ENCODE measurements around the gene ADGRF1.

Gene ADGRF1

DNA sequence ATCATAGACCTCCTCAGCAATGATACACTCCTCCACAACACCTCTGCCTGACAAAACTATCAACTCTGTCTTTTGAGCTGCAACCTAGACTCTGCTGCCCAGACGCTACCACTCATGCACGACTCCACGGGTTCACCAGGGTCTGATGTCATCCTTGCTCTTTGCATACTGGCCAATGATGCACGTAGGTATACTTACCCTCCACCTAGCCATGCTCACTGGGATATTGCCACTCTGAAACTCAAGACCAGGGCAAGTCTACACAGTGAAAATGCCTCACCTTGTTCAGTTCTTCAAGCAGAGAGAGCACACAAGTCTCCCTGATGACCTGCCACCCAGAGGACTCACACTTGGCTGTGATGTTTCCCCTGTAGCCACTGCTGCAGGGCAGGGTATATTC lies 27.7 kb downstream of the ADGRF1 start:
- H3K27ac ChIP-seq (ENCODE audit: low read depth, low read length), result no peak overlapping the region
- H3K9me3 ChIP-seq (ENCODE audit: low read length), result no peaks in the 10 kb centered on the region
- no peaks in the 10 kb centered on the region for H3K36me3 ChIP-seq (ENCODE audit: insufficient read depth, low read length)
- no peaks in the 10 kb centered on the region for H3K4me1 ChIP-seq (ENCODE audit: insufficient read depth, low read length)
- no peak overlapping the region for H3K4me3 ChIP-seq (ENCODE audit: low read depth in 1 of 2, low read length in 2 of 2)
- H3K9ac ChIP-seq (ENCODE audit: low read length), result no peak overlapping the region
- no peaks in the 10 kb centered on the region for H3K27me3 ChIP-seq (ENCODE audit: control insufficient read depth in 1 of 2, insufficient read depth in 2 of 2, low read length in 2 of 2)

DNA sequence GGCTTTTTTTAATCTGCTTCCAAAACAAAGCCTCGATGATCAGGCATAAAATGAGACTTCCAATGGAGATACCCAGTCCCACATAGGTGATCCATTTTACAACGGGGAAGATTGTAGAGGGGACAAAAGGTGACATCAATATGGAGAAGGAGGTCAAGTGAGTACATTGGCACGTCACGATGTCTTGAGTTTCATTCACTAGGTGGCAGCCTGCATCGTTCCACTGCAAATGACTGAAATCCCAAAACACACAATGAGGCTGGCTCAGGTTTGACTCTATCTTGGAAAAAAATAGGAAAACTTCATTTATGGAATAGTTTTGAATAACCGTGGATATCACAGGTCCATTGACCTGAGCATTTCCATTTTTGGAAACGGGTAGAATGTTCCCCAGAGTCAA lies 32.5 kb downstream of the ADGRF1 start:
- no peaks in the 10 kb centered on the region for H3K27me3 ChIP-seq (ENCODE audit: control insufficient read depth in 1 of 2, insufficient read depth in 2 of 2, low read length in 2 of 2)

GRCh38 chr6:47008397-47008763 lies 33.8 kb downstream of the ADGRF1 start:
- no peaks in the 10 kb centered on the region for H3K9me3 ChIP-seq (ENCODE audit: low read length)

More for the DNA sequence above, 32.5 kb downstream of the ADGRF1 start:
- H3K4me1 ChIP-seq (ENCODE audit: insufficient read depth, low read length), result no peaks in the 10 kb centered on the region
- H3K9me3 ChIP-seq (ENCODE audit: low read length), result no peaks in the 10 kb centered on the region
- H3K4me3 ChIP-seq (ENCODE audit: low read depth in 1 of 2, low read length in 2 of 2), result no peak overlapping the region
- H3K27ac ChIP-seq (ENCODE audit: low read depth, low read length), result no peak overlapping the region
- H3K36me3 ChIP-seq (ENCODE audit: insufficient read depth, low read length), result no peaks in the 10 kb centered on the region
- H3K9ac ChIP-seq (ENCODE audit: low read length), result no peak overlapping the region

DNA sequence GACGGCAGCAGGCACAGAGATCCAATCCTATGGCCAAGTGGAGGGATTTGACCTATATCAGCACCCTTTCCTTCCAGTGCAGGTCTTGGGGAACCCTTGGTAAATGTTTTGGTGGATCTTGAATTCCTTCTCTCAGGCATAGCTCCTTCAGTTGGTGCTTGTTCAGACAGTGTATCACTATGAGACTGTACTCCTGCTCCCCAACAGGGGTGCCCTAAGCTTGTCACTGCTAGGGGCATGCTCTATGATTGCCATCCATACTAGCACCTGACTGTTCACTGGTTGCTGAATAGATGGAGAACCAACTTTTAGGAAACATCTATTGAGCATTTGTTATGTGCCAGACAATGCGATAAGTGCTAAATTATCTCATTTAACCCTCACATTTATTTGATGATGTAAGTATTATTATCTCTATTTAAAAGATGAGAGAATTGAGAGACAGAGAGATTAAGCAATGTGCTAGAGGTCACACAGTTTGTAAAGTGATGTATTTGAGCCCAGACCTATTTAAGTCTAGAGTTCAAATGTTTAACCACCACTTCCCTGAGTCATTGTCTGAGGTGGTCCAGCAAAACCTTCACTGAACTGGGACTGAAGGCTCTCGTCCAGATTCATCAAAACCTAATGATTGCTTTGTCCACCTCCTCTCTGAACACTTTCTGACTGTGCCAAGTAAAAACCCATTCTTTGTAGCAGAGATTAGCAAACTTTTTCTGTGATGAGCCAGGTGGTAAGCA lies 34.3 kb downstream of the ADGRF1 start:
- Histone ChIP-seq H3K9me3 (ENCODE audit: low read length) (no peaks in the 10 kb centered on the region), H3K9ac (ENCODE audit: low read length) (no peak overlapping the region), H3K27ac (ENCODE audit: low read depth, low read length) (no peak overlapping the region), H3K27me3 (ENCODE audit: control insufficient read depth in 1 of 2, insufficient read depth in 2 of 2, low read length in 2 of 2) (no peaks in the 10 kb centered on the region), H3K36me3 (ENCODE audit: insufficient read depth, low read length) (no peaks in the 10 kb centered on the region), H3K4me3 (ENCODE audit: low read depth in 1 of 2, low read length in 2 of 2) (no peak overlapping the region), H3K4me1 (ENCODE audit: insufficient read depth, low read length) (no peaks in the 10 kb centered on the region)

More at GRCh38 chr6:47008397-47008763, 33.8 kb downstream of the ADGRF1 start:
- H3K4me3 ChIP-seq (ENCODE audit: low read depth in 1 of 2, low read length in 2 of 2), result no peak overlapping the region
- H3K27ac ChIP-seq (ENCODE audit: low read depth, low read length), result no peak overlapping the region
- H3K4me1 ChIP-seq (ENCODE audit: insufficient read depth, low read length), result no peaks in the 10 kb centered on the region
- H3K27me3 ChIP-seq (ENCODE audit: control insufficient read depth in 1 of 2, insufficient read depth in 2 of 2, low read length in 2 of 2), result no peaks in the 10 kb centered on the region
- no peak overlapping the region for H3K9ac ChIP-seq (ENCODE audit: low read length)
- H3K36me3 ChIP-seq (ENCODE audit: insufficient read depth, low read length), result no peaks in the 10 kb centered on the region

- H3K4me3 ChIP-seq (ENCODE audit: low read depth in 1 of 2, low read length in 2 of 2), result no peak overlapping the region
- H3K9me3 ChIP-seq (ENCODE audit: low read length), result no peaks in the 10 kb centered on the region
- H3K36me3 ChIP-seq (ENCODE audit: insufficient read depth, low read length), result no peaks in the 10 kb centered on the region
- H3K27me3 ChIP-seq (ENCODE audit: control insufficient read depth in 1 of 2, insufficient read depth in 2 of 2, low read length in 2 of 2), result no peaks in the 10 kb centered on the region
- no peaks in the 10 kb centered on the region for H3K4me1 ChIP-seq (ENCODE audit: insufficient read depth, low read length)
- H3K9ac ChIP-seq (ENCODE audit: low read length), result no peak overlapping the region
- H3K27ac ChIP-seq (ENCODE audit: low read depth, low read length), result no peak overlapping the region
Observed at GRCh38 chr6:47005486-47005885, 36.6 kb downstream of the ADGRF1 start.

DNA sequence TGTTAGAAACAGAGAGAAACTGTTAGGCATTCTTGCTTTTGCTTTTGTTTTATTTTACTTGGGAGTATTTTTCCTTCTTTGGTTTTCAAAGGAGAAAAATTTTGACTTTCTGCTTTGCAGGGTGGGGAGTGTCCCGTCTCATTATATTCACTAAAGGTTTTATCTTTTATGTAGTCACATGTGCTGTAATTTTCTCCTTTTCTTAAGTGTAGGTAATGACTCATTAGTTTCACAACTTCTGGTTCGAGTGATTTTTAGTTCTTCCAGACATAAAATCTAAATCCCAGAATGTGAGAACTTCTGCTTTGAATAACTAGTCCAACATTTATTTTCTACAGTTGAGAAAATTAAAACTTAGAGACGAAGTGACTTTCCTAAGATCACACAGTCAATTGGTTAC lies 37.7 kb downstream of the ADGRF1 start:
- H3K4me1 ChIP-seq (ENCODE audit: insufficient read depth, low read length), result no peaks in the 10 kb centered on the region
- H3K27ac ChIP-seq (ENCODE audit: low read depth, low read length), result no peak overlapping the region
- H3K36me3 ChIP-seq (ENCODE audit: insufficient read depth, low read length), result no peaks in the 10 kb centered on the region
- H3K9me3 ChIP-seq (ENCODE audit: low read length), result no peaks in the 10 kb centered on the region
- no peaks in the 10 kb centered on the region for H3K27me3 ChIP-seq (ENCODE audit: control insufficient read depth in 1 of 2, insufficient read depth in 2 of 2, low read length in 2 of 2)
- no peak overlapping the region for H3K4me3 ChIP-seq (ENCODE audit: low read depth in 1 of 2, low read length in 2 of 2)
- H3K9ac ChIP-seq (ENCODE audit: low read length), result no peak overlapping the region

DNA sequence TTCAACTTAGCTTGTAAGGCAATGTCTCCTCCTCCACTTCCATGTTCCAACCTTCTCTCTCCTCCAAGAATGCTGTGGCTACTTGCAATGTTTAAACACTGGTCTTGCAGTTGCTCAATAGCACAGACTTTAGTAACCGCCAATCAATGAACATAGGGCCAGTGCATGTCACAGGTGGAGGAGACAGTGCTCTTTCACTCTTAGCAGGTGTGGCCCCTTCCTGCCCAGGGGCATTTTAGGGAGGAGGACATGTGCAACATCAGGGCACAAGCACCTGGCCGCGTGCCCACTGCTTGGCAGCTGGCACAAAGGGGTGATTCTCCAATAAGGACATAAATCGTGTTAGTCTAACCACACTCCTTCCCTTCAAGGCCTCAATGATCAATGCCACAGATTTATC lies 41.3 kb downstream of the ADGRF1 start:
- H3K9ac ChIP-seq (ENCODE audit: low read length), result no peak overlapping the region
- H3K4me3 ChIP-seq (ENCODE audit: low read depth in 1 of 2, low read length in 2 of 2), result no peak overlapping the region
- no peaks in the 10 kb centered on the region for H3K9me3 ChIP-seq (ENCODE audit: low read length)
- H3K4me1 ChIP-seq (ENCODE audit: insufficient read depth, low read length), result no peaks in the 10 kb centered on the region
- H3K36me3 ChIP-seq (ENCODE audit: insufficient read depth, low read length), result no peaks in the 10 kb centered on the region
- H3K27me3 ChIP-seq (ENCODE audit: control insufficient read depth in 1 of 2, insufficient read depth in 2 of 2, low read length in 2 of 2), result no peaks in the 10 kb centered on the region
- no peak overlapping the region for H3K27ac ChIP-seq (ENCODE audit: low read depth, low read length)

DNA sequence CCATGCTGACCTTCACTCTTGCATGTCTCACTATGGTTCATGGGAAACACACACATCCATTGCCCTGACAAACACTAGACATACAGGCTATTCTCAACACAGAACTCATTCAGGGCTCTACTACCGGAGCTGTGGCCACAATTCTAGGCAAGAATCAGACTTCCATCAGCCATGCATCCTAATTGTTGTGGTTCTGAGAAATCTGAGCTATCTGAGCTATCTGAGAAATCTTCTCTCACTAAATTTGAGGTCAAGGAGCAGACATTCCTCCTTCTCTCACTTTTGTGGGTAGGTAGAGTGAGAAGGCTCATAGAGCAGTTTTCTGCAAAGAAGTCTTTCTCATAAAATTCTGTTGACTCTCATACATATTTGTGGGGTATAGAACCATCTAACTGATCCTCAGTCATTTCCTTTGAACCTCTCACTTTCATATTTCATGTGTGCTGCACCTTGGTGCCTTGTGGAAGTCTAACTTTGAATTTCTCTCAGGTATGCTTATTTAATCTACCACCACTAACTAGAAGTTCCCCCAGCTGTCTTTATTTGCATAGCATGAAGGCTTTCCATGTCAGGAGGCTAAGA lies 43.6 kb downstream of the ADGRF1 start:
- Histone ChIP-seq H3K4me1 (ENCODE audit: insufficient read depth, low read length) (no peaks in the 10 kb centered on the region), H3K36me3 (ENCODE audit: insufficient read depth, low read length) (no peaks in the 10 kb centered on the region), H3K27me3 (ENCODE audit: control insufficient read depth in 1 of 2, insufficient read depth in 2 of 2, low read length in 2 of 2) (no peaks in the 10 kb centered on the region), H3K9me3 (ENCODE audit: low read length) (no peaks in the 10 kb centered on the region), H3K27ac (ENCODE audit: low read depth, low read length) (no peak overlapping the region), H3K9ac (ENCODE audit: low read length) (no peak overlapping the region), H3K4me3 (ENCODE audit: low read depth in 1 of 2, low read length in 2 of 2) (no peak overlapping the region)

GRCh38 chr6:46997646-46998045 lies 44.5 kb downstream of the ADGRF1 start:
- no peaks in the 10 kb centered on the region for H3K36me3 ChIP-seq (ENCODE audit: insufficient read depth, low read length)
- no peaks in the 10 kb centered on the region for H3K4me1 ChIP-seq (ENCODE audit: insufficient read depth, low read length)
- no peaks in the 10 kb centered on the region for H3K9me3 ChIP-seq (ENCODE audit: low read length)
- H3K27ac ChIP-seq (ENCODE audit: low read depth, low read length), result no peak overlapping the region
- no peak overlapping the region for H3K9ac ChIP-seq (ENCODE audit: low read length)
- no peaks in the 10 kb centered on the region for H3K27me3 ChIP-seq (ENCODE audit: control insufficient read depth in 1 of 2, insufficient read depth in 2 of 2, low read length in 2 of 2)
- no peak overlapping the region for H3K4me3 ChIP-seq (ENCODE audit: low read depth in 1 of 2, low read length in 2 of 2)

GRCh38 chr6:46996860-46997641 lies 45.1 kb downstream of the ADGRF1 start:
- H3K36me3 ChIP-seq (ENCODE audit: insufficient read depth, low read length), result no peaks in the 10 kb centered on the region
- H3K27ac ChIP-seq (ENCODE audit: low read depth, low read length), result no peak overlapping the region
- H3K9me3 ChIP-seq (ENCODE audit: low read length), result no peaks in the 10 kb centered on the region
- no peak overlapping the region for H3K4me3 ChIP-seq (ENCODE audit: low read depth in 1 of 2, low read length in 2 of 2)
- no peaks in the 10 kb centered on the region for H3K27me3 ChIP-seq (ENCODE audit: control insufficient read depth in 1 of 2, insufficient read depth in 2 of 2, low read length in 2 of 2)
- H3K9ac ChIP-seq (ENCODE audit: low read length), result no peak overlapping the region
- H3K4me1 ChIP-seq (ENCODE audit: insufficient read depth, low read length), result no peaks in the 10 kb centered on the region

DNA sequence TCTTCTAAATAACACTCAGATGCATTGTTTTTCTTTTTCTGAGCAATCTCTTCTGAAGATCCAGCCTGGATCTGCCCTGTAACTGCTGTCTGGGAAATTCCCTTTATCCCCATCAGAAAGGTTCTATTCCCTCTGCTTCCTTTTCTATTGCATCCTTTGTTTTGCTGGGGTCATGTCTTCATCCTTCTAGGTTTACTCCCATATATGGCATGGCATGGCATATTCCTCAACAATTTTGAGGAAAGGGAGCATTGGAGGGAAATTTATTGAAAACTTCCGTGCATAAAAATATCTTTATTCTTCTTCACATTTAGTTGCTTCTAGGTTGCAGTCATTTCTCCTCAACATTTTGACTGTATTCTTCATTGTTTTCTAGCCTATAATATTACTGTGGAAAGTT lies 47.2 kb downstream of the ADGRF1 start:
- Histone ChIP-seq H3K36me3 (ENCODE audit: insufficient read depth, low read length) (no peaks in the 10 kb centered on the region), H3K4me3 (ENCODE audit: low read depth in 1 of 2, low read length in 2 of 2) (no peak overlapping the region), H3K9ac (ENCODE audit: low read length) (no peak overlapping the region), H3K9me3 (ENCODE audit: low read length) (no peaks in the 10 kb centered on the region), H3K27ac (ENCODE audit: low read depth, low read length) (no peak overlapping the region), H3K27me3 (ENCODE audit: control insufficient read depth in 1 of 2, insufficient read depth in 2 of 2, low read length in 2 of 2) (no peaks in the 10 kb centered on the region), H3K4me1 (ENCODE audit: insufficient read depth, low read length) (no peaks in the 10 kb centered on the region)

All from muscle layer of colon (tissue), 2 donors.